Activated CD4-positive, alpha-beta T cell treated with anti-CD3 and anti-CD28 coated beads, Interleukin-2, amount 50 U/mL, for 24 hours (primary cell): Measurements from ENCODE around the gene LAP3.
"Not testable (repeated sequence)": the region's sequence is repeated elsewhere in the genome, so short reads cannot be mapped to it uniquely, and the experiment has no call there.

Source experiments
- DNase-seq, 2 donors: peaks; one replicate each; pipeline ENCODE4 v3.0.0-alpha.2; 2020; ENCODE audit warnings: low read depth in 1 of 2, low spot score in 1 of 2

LAP3 gene

DNA sequence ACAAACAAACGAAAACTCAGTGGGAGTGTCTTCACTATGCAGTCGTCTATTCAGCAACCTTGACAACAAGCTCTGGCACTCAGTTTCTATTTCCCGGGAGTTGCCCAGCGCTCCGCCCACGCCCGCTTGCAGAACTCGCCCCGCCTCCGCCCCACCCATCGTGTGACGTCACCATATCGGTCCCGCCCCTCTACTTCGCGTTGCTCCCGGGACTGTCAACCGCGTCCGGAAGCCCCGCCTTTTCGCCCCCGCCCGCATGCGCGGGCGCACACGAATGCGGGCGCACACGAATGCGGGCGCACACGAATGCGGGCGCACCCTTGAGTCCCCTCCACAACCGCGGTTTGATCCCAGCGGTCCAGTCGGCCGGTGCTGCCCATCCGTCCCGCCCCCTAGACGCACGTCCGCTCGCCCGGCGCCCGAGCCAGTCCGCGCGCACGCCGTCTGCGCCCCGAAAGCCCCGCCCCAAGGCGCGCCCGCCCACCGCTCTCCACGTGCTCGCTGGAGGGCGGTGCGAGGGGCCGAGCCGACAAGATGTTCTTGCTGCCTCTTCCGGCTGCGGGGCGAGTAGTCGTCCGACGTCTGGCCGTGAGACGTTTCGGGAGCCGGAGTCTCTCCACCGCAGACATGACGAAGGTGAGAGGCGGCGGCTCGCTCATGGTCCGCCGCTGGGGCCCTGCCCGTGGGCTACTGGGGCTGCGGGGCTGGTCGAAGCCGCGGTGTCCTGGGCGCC is at the start of gene LAP3:
TSS of gene LAP3 (plus strand) at position 267 of the 733 bp plus-strand sequence. CDS start at position 535, 268 bp downstream.
- DNase-seq, result peak; percentile 98 to 100

DNA sequence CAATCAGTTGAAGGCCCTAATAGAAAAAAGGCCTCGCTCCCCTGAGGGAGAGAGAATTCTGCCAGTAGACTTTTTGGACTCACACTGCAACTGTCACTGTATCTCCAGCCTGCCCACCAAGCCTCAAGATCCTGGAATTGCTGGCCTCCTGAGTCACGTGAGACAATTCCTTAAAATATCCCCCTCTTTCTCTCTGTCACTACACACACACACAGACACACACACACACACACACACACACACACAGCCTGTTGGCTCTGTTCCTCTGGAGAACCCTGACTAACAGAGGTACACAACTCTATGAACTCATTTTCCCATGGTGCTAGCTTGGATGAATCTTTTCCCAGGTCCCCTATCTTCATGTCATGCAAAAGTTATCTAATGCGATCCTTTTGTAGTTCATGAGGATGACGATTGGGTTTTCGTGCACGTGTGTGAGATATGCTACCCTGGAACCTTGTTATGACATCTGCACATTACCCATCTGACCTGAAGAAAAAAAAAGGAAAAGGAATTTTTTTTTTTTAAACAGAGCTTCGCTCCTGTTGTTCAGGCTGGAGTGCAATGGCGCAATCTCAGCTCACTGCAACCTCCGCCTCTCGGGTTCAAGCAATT is 48.3 kb upstream of the LAP3 start:
- no peak for DNase-seq

DNA sequence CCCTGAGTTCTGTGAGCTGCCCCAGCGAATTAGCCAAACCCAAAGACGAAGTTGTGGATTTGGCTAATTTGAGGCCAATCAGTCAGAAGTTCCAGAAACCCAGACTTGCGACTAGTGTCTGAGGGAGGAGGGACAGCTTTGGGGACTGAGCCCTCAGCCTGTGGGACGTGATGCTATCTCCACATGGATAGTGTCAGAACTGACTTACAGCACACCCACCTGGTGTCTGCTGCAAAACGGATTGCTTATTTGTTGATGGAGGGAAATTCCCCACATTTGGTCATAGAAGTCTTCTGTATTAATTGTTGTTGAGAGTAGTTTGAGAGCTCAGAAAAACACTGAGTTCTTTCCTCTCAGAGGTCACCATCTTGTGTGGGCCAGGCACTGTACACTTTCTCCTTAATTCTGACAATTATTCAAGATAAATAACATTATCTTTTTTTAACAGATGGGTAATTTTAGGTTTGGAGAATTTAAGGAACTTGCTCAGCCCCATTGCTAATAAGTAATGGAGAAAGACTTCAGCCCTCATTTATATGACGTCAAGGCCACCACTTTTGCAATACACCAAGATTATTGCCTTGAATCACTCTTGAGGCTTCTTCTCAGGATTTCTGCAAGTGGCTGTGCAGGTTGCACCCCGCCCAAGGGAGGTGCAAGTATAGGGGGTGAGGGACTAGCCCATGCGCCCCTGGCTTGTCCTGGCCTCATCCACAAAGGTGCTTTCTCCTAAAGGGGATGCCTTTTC is 45.3 kb upstream of the LAP3 start:
- no peak for DNase-seq

DNA sequence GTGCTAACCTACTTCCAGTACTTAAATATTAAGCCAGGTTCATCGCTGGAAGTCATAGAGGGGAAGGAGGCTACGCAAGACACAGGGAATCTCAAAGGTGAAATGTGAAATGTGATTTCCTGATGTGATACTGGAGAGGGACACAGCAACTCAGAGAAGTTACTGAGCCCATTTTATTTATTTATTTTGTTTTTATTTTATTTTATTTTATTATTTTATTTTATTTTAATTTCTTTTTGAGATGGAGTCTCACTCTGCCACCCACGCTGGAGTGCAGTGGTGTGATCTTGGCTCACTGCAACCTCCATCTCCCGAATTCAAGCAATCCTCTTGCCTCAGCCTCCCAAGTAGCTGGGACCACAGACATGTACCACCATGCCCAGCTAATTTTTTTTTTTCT is 42.3 kb upstream of the LAP3 start:
- no peak for DNase-seq

DNA sequence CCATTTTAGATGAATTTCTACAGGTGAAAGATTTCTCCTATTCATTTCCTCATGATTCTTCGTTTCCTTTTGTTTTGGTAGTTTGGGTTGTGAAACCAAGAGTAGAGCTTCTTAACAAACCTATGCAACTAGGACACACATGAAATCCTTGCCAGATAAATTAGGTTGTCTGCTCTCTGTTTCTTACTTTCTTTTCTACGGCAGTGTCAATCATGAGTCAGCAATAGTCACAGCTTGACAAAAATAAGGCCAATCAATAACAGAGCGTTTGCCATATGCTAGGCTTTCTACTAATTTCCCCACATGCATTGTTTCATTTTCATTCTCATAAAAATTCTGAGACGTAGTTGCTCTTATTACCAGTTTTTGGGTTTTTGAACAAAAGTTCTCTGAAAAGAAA is 41.8 kb upstream of the LAP3 start:
- no peak for DNase-seq

DNA sequence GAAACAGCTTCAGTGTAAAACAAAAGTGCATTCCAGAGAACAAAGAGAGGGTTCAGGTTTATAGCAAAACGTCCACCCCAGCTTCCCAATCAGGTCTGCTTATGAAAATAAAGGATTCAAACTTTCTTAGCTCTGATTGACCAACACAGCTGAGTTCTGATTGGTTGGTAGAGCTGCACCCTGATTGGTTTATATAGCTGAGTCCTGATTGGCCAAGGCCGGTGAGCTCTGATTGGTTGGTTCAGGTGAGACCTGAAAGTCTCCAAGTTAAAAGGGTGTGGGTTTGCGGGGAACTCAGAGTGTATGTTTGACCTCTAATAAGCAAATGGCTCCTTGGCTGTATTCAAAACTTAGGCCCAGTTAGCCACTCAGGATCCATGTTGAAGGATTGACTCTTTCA is 41.1 kb upstream of the LAP3 start:
- no peak for DNase-seq

DNA sequence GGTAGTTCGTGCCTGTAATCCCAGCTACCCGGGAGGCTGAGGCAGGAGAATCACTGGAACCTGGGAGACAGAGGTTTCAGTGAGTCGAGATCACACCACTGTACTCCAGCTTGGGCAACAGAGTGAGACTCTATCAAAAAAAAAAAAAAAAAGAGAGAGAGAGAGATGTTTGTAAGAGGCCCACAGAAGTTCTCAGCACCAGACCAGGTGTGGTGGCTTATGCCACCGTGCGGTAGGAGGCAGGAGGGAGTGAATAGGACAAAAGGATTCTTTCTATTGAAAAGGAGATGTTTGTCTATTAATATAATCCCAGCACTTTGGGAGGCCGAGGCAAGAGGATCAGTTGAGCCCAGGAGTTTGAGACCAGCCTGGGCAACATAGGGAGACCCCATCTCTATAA is 39.9 kb upstream of the LAP3 start:
- not testable (repeated sequence) for DNase-seq

DNA sequence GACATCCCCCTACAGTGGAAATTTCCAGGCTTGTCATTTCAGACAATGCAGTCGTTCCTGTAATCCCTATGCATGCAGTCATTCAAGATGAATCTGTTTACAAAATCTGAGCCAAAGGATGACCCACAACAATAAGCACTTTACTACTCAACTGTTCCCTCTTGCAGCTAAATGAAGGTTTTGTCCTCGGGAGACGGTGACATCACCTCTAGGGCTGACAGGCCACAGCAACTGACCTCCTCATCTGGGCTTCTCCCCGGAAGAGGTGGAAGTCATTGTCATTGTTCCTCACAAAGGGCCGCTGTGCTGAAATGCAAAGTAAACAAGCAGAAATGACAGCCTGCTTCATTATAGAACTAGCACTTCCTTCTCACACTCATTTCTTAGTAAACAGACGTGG is 32.8 kb upstream of the LAP3 start:
- DNase-seq, result no peak

DNA sequence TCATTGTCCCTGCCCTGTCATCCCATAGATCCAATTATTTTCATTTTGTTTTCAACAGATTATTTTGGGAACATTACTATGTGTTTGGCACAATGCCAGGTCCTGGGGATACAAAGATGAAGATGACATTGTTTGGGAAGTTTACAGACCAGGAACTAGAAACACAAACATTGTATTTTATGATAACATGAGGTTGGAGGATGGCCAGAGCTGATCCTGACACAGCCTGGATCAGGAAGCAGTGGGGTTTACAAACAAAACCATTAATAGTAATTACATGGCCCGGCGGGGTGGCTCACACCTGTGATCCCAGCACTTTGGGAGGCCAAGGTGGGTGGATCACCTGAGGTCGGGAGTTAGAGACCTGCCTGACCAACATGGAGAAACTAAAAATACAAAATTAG is 32.2 kb upstream of the LAP3 start:
- no peak for DNase-seq

DNA sequence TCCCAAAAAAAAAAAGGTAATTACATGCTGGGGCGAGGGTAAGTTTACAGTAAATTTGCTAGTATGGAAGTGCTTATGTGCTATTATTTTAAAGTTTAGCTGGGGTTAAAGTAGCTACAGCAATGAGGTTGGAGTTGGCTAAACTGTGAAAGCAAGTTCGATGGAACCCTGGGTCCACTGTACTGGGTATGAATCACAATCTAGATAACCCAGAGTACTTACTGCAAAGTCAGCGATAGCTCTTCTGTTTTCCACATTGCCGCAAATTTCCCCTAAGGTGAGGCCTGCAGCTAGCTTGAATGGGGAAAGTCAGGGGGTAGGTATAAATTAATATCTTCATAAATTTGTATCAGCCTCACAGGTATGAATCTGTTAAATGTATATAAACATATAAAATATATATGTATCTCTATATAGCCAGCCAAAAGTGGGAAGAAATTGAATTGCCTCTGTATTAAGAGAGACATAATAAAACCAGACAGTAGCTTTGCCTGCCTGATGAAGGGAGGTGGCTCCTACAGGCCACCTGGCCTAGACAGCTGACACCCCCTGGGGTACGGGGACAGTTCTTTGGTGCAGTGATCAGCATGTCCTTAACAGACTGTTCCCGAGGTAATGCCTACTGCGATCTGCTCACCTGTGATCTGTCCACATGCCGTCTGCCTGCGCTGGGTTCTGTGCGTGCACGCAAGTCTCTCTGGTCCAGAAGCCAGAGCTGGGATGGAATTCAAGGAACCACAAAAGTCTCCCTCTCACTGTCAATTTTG is 31.4 kb upstream of the LAP3 start:
- no peak for DNase-seq

DNA sequence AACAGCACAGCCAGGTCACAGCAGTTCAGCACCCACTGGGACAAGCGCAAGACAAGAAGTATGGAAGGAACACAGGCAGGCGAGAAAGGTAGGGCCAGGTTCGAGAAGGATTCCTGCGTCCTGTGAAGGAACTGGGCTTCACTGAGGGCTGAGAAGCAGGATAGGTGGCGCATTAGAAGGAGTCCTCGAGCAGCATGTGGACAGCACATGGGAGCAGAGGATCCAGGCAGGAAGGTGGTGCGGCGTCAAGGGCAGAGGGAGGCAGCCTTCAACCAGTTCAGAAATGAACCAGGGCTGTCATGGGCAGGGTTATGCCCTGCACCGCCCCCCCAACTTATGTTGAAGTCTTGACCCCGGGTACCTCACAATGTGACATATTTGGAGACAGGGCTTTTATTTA is 30.8 kb upstream of the LAP3 start:
- DNase-seq, result no peak

DNA sequence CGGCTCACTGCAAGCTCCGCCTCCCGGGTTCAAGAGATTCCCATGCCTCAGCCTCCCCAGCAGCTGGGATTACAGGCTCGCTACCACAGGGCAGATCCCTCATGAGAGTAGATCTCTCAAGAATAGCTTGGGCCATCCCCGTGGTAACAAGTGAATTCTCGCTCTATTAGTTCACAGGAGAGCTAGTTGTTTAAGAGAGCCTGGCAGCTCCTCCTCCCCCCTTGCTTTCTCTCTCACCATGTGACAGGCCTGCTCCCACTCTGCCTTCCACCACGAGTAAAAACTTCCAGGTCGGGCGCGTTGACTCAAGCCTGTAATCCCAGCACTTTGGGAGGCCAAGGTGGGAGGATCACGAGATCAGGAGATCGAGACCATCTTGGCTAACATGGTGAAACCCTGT is 30.3 kb upstream of the LAP3 start:
- DNase-seq, result no peak

DNA sequence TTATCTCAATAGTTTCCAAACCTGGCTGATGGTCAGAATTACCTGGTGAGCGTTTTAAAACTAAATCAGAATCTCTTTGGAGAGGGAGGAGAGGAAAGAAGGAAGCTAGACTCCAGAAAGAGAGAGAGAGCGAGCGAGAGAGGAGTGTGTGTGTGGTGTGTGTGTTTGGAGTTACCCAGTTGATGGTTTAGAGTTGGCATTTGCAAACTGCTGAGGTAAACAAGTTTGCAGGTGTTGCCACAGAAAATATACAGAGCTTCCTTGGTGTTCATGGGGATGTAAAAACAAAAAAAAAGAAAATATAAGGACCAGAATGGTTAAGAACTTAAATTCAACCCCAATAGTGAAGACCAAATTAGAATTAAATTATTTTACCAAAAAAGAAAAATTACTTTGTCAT is 26.4 kb upstream of the LAP3 start:
- DNase-seq, result no peak

DNA sequence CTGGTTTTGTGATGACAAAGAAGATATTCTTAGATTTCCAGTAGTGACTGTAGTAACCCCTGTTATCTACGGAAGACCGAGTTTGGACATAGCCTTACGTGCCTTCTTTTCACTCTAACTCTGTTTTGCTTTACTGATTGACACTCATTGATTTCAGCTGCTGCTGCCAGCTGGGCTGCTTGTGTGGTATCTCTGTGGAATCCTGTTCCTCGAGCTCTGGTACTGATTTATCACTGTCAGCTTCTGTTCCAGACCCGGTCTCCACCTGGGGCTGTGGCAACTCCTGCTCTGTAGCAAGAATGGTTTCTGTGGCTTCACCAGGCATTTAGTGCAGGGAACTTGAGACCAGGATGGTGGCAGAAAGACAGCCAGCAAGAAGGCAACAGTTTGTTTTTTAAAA is 24.6 kb upstream of the LAP3 start:
- no peak for DNase-seq

DNA sequence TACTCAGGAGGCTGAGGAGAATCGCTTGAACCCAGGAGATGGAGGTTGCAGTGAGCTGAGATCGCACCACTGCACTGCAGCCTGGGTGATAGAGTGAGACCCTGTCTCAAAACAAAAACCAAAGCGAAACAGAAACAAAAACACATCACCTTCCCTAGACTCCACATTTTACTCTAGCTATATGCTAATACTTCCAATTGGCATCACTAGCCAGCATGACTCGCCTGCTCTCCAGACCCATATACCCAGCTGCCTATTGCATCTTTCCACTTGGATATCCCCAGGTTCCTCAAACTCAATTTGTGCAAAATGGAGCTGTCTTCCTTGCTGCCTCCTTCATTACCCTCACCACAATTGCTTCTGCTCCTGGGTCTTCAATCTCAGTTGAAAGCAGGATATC is 22.4 kb upstream of the LAP3 start:
- DNase-seq, result no peak

DNA sequence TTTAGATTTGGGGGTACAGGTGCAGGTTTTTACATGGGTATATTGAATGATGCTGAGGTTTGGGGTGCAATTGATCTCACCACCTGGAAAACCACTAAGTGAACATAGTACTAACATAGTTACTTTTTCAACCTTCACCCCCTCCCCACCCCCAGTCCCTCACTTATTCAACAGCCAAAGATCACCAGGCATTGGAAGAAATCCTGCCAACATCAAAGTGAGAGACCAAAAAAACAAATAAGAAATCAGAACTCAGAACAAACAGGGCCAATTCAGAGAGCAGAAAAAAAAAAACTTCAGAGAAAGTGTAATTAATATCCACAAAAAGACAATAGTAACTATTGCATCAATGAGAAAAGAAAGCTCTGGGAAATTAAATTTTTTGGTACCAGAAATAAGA is 20.5 kb upstream of the LAP3 start:
- DNase-seq, result no peak

DNA sequence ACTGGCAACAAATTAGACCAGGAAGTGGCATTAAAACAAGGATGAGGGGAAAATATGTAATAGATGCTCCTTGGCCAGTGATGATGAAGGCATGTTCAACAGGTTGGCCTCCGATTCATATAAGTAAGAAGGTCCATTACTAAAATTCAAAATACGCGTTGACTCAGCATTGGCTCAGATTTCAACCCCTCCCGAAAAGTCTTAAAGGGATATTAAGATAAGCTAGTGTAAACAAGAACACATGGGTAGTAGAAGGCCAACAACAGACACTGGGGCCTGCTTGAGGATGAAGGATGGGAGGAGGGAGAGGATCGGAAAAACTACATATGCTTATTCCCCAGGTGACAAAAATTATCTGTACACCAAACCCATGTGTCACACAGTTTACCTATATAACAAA is 19.1 kb upstream of the LAP3 start:
- no peak for DNase-seq

DNA sequence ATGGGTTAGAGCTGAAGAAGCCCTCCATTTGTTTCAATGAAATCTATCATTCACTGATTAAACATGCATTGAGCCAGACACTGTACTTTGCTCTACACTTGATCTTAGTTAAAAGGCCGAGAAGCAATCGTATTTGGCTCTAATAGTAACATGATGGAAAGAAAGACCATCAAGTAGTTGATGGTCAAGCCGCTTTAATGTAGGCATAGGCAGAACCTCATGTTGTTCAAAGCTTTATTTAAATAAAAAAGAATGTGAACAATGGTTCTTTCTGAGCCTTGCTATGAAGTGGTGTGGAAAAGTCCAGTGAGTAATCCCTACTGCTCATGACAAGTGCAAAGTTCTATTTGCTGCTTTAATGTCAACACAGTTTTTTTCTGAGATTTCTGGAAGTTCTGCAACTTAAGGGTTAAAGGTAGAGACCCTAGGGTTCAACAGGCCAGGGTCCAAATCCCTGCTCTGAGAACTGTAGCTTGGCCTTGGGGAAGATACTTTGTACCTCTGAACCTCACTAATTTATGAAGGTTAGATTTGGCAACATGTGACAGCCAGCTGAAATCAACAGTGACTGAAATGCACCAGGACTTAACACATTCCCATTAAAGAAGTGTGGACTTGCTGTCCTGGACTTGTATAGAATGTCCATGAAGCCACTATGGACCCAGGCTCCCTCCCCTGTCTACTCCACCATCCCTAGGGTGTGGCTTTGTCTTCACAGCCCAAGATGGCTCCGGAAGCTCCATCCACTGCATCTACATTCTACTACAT is 17.9 kb upstream of the LAP3 start:
- DNase-seq, result no peak

DNA sequence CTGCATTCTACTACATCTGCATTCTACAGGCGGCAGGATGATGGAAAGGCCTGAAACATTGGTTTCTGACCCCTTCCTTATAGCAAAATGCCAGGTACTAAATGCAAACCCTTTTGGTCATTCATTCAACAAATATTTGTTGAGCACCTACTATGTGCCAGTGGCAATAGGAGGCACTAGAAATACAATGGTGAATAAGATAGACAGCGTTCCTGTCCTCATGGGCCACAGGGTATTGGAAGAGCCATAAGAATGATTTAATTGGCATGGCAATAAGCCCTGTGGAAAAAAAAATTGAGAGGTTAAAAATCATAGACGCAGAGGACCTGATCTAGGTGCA is 17.3 kb upstream of the LAP3 start:
- no peak for DNase-seq

DNA sequence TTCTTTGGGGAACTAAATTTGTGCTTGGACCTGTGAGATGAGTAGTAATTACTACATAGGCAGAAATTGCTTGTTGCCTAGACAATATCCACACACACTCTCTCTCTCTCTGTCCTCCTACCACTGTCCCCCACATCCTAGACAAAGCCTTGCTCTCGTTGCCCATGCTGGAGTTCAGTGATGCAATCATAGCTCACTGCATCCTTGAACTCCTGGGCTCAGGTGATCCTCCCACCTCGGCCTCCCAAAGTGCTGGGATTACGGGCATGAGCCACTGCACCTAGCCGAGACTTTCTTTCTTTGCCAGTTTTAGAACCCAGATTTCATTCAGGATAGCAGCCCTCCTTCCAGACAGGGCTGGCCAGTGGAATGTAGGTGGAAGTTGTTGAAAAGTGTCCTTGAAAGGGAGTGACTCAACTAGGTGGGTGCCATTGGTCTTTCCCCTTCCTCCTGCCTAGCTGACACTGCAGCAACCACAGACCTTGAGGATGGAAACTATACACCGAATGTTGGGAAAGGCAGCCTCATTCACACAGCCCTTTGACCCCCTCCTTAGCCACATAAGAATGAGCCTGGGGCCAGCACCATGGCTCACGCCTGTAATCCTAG is 16.8 kb upstream of the LAP3 start:
- no peak for DNase-seq
